Measurements from ENCODE around the gene DEPDC5.

DEPDC5 gene

DNA sequence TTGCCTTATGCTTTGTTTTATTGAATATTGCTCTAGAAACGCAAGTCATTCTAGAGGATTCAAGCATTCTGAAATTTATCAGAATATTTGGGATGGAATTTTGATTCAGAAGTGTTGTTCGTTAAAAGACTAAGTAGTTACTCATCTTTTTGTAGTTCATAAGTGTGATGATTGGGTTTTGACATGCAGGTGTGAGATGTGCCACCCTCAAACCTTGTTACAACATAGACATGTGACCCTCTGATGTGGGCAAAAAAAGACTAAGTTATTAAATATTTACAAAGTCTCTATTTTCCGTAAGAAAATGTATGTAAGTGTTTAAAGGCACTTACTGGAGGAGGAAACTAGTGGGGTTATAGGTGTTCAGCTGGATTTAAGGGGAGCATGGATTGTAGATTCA is 199.4 kb downstream of the DEPDC5 start:
- no peak for DNase-seq

DNA sequence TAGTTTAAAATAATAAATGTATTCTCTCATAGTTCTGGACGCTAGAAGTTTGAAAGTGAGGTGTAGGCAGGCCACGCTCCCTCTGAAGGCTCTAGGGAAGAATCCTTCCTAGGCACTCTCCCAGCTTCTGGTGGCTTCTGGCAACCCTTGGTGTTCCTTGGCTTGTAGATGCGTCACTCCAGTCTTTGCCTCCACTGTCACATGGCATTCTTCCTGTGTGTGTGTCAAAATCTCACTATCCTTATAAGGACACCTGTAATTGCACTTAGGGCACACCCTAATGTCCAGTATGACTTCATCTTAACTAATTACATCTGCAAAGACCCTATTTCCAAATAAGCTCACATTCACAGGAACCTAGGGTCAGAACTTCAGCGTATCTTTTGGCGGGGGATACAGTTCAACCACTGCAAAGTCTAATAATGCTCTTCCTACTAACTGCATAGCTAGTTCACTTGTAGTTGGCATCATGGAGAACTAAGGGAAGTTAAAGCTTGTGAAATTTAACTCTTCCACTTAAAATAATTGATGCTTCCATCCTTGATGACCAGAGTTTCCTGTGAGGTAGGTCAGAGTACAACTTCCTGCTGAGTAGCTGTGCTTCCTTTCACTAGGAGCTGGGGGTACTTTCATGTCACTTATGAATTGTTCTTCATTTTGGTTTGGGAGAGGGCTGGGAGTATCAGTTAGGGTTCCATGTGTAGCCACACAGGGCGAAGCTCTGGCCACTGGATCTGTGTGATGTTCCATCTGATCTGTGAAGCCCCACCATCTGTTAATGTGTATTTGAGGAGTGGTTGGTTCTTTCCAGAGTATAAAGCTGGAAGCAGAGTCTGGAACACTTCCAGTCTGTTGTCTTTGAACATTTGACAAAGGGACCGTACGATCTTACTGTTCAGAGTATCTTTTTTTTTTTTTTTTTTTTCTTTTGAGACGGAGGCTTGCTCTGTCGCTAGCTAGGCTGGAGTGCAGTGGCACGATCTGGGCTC is 201.0 kb downstream of the DEPDC5 start:
- DNase-seq, result no peak

DNA sequence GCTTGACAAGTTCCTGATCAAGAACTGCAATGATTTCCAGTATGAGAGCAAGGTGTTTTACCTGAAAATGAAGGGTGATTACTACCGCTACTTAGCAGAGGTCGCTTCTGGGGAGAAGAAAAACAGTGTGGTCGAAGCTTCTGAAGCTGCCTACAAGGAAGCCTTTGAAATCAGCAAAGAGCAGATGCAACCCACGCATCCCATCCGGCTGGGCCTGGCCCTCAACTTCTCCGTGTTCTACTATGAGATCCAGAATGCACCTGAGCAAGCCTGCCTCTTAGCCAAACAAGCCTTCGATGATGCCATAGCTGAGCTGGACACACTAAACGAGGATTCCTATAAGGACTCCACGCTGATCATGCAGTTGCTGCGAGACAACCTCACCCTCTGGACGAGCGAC is 202.5 kb downstream of the DEPDC5 start:
- no peak for DNase-seq

Data from activated gamma-delta T cell (primary cell).